ENCODE results near the gene DLG2.

DNA sequence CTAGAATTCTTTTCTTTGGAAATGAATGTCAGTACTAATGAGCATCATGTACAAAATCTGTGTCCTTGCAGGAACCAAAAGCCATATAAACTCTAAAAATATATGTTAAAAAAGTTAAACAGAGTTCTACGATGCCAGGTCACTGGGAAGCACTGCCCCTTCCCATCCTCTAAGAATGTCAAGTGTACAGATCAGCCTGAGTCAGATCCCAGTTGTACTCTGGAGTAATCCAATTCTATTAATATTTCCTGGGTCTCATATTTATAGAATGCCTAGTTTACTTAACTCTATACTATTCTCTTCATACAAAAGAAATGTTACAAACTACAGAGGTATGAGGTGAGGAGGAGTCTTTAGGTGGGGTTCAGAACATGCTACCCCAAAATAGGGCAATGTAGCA lies 460.1 kb downstream of the DLG2 start:
- no peak for TF ChIP-seq CTCF (IDR thresholded peaks at IDR 0.05 in 4 of 5, conservative IDR thresholded peaks at IDR 0.05 in 1 of 5)
- no peak for TF ChIP-seq POLR2A (IDR thresholded peaks at IDR 0.05)
